Measurements from ENCODE around the gene ACAP3.

Gene ACAP3

GRCh38 chr1:1313500-1314236 is 5.9 kb upstream of the ACAP3 start:
- DNase-seq: no peak

GRCh38 chr1:1312450-1313314 is 5.0 kb upstream of the ACAP3 start:
- no peak for DNase-seq

- DNase-seq: no peak
These were observed 3.7 kb upstream of the ACAP3 start for GRCh38 chr1:1311107-1312104.

- no peak for DNase-seq
These were observed 2.8 kb upstream of the ACAP3 start for GRCh38 chr1:1310476-1311053.

GRCh38 chr1:1310109-1310385 is 2.3 kb upstream of the ACAP3 start:
- DNase-seq: no peak

- peak in 1 of 2 experiments; percentile 63 for DNase-seq
These were observed 1.8 kb upstream of the ACAP3 start for GRCh38 chr1:1309251-1310108.

- no peak for DNase-seq
These were observed 1.1 kb upstream of the ACAP3 start for GRCh38 chr1:1308756-1309250.

GRCh38 chr1:1307261-1307922 is 338 bp downstream of the ACAP3 start:
- no peak for DNase-seq

GRCh38 chr1:1306661-1307260 is 969 bp downstream of the ACAP3 start:
- DNase-seq: no peak

- DNase-seq: peak in 1 of 2 experiments; percentile 49
These were observed 1.6 kb downstream of the ACAP3 start for GRCh38 chr1:1306070-1306660.

GRCh38 chr1:1305300-1306069 is 2.2 kb downstream of the ACAP3 start:
- DNase-seq: peak in 1 of 2 experiments; percentile 61

GRCh38 chr1:1304331-1305299 is 3.1 kb downstream of the ACAP3 start:
- peak; percentile 61 to 88 for DNase-seq

GRCh38 chr1:1303736-1304135 is 4.0 kb downstream of the ACAP3 start:
- no peak for DNase-seq

GRCh38 chr1:1302951-1303509 is 4.7 kb downstream of the ACAP3 start:
- DNase-seq: no peak

- no peak for DNase-seq
These were observed 5.7 kb downstream of the ACAP3 start for GRCh38 chr1:1302006-1302430.

- no peak for DNase-seq
These were observed 7.4 kb downstream of the ACAP3 start for GRCh38 chr1:1300352-1300739.

GRCh38 chr1:1299686-1300351 is 7.9 kb downstream of the ACAP3 start:
- DNase-seq: peak in 1 of 2 experiments; percentile 45
